ENCODE results near the gene GHR.

- TF ChIP-seq CTCF (IDR thresholded peaks at IDR 0.05) (no peak), ZFX (IDR thresholded peaks at IDR 0.05; ENCODE audit: borderline replicate concordance) (no peak)
These were observed 146.1 kb downstream of the GHR start for GRCh38 chr5:42569325-42569724.
